ENCODE results near the gene RAD51B.
"Not testable (repeated sequence)": the region's sequence is repeated elsewhere in the genome, so short reads cannot be mapped to it uniquely, and the experiment has no call there.

The RAD51B gene

GRCh38 chr14:68284333-68284732 is 464.8 kb downstream of the RAD51B start:
- DNase-seq = no peak

- no peak for DNase-seq
Observed at GRCh38 chr14:68284834-68285233, 465.3 kb downstream of the RAD51B start.

DNA sequence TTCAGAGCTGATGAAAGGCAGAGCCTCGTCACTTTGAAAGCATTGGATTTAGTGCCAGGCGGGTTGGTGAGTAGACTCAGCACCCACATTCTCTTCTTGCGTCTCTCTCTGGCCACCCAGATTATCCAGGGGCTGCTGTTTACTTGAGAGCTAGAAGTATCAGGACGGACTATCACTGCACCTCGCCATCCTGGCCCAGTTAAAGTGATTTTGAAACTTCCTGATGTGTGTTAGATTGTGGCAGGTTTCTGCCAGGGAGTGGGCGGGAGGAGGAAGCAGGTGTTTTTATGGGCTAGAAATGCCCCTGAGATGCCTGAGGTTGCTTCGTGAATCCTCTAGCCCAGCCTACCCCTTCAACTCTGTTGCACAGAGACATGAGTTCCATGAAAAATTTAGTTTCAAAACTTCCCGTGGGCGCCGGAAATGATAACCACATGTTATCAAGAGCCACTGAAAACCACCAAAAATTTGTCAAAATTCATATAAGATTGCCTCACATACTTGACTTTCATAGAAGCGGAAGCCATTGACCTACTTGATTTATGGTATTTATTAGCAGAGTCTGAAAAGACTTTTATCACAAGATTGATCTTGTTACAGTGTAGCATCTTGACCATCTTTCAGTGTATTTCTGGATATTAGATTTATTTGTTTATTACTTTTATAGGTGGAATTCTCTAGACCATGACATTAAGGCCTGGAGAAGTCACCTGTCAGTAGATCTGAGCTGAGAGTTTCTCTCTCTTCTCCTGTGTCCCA is 466.0 kb downstream of the RAD51B start:
- no peak for DNase-seq

GRCh38 chr14:68286667-68287066 is 467.1 kb downstream of the RAD51B start:
- no peak for DNase-seq

DNA sequence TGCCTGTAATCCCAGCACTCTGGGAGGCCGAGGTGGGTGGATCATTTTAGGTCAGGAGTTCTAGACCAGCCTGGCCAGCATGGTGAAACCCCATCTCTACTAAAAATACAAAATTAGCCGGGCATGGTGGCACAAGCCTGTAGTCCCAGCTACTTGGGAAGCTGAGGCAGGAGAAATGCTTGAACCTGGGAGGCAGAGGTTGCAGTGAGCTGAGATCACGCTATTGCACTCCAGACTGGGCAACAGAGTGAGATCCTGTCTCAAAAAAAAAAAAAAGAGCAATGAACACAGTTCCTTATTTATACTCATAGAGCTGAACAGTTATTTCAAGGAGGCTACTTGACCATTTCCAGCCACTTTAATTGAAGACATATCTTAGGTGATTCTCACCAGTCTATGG is 469.9 kb downstream of the RAD51B start:
- DNase-seq = not testable (repeated sequence)

- peak; percentile 3 for DNase-seq
Observed at GRCh38 chr14:68291820-68292219, 472.2 kb downstream of the RAD51B start.

GRCh38 chr14:68292441-68293215 is 473.0 kb downstream of the RAD51B start:
- no peak for DNase-seq

DNA sequence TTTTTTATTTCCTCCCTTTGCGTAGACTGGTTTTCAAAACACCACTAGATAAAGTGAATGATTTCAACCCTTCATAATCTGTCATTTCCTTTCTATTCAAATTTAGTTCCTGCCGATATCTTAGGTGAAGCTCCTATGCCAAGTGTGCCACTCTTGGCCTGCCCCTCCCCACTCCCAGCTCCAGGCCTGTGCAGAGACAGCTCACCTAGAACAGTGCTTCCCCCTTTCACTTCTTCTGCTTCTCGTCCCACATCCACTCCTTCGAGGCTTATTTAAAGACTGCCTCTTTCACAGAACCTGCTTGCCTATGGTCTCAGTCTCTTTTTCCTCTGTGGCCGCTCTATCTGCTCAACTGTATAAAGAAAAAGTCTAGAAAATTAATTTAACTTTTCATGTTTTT is 473.8 kb downstream of the RAD51B start:
- no peak for DNase-seq

DNA sequence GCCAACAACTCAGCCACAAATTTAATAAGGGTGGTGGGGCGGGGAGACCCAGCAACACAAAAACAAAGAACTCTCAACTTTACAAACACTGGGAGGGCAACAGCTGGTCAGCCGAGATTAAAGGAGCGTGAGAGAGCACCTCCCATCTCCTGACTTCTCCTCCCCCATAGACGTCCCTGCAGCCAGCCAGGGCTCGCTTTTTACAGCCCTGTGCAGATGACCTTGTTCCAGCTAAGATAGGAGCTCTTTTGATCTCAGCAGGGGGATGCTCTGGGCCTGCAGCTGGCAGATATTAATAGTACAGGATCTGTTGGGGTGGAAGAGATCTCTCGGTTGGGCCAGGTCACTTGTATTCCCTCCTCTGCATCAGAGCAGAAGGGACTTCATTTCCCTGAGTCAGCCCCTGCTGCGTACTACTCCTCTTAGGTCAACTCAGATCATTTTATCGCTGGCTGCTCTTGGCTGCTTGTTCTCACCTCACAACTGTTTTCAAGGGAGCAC is 475.8 kb downstream of the RAD51B start:
- no peak for DNase-seq

DNA sequence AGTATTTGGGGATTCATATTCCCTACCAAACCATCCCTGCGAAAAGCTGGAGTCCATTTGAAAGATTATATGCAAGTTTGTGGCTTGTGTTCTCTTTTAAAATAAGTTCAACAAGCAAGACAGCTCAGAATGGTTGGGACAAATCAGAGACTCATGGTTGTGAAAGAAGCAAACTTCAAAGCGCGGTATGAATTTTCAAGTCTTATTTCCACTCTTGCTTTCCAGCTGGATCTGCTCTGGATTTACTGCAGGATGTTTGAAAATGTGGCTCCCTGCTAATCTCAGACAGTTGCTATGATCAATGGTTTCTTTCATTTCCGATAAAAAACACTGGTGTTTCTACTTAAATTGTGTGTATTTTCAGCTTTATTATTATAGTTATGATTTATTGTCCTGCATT is 477.5 kb downstream of the RAD51B start:
- no peak for DNase-seq

- peak; percentile 27 for DNase-seq
Observed at GRCh38 chr14:68297876-68298468, 478.4 kb downstream of the RAD51B start.

GRCh38 chr14:68300608-68301007 is 481.0 kb downstream of the RAD51B start:
- DNase-seq = no peak

GRCh38 chr14:68301219-68301618 is 481.6 kb downstream of the RAD51B start:
- no peak for DNase-seq

DNA sequence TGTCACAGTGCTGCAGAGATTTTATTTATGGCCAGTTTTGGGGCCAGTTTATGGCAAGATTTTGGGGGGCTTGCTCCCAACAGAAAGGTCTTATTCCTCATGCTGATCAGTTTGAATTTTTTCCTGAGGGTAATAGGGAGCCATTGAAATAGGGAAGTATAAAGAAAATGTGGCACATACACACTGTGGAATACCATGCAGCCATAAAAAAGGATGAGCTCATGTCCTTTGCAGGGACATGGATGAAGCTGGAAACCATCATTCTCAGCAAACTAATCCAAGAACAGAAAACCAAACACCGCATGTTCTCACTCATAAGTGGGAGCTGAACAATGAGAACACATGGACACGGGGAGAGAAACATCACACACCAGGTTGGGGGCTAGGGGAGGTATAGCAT is 483.4 kb downstream of the RAD51B start:
- not testable (repeated sequence) for DNase-seq

DNA sequence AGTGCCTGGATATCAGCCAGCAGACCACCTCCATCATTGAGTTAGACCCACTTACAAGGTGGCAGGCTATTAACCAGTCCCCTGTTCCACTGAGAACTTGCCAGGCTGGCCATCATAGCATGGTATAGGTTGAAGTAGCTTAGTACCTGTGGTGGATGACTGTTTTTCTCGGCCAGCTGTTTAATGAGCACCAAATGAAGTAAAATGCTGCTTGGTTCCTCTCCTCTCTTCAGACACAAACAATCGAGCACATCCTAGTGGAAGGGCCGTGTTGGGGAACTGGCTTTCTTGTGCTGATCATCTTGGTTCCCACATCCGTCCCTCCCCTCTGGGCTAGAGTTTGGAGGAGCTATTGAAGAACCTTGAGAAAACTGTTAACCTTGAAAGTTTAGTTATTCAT is 486.2 kb downstream of the RAD51B start:
- DNase-seq = no peak

GRCh38 chr14:68306265-68306933 is 486.8 kb downstream of the RAD51B start:
- peak; percentile 25 for DNase-seq

GRCh38 chr14:68306934-68307789 is 487.6 kb downstream of the RAD51B start:
- peak; percentile 74 for DNase-seq

- DNase-seq = no peak
Observed at GRCh38 chr14:68307790-68308168, 488.2 kb downstream of the RAD51B start.

- DNase-seq = no peak
Observed at GRCh38 chr14:68308726-68309520, 489.3 kb downstream of the RAD51B start.

- DNase-seq = no peak
Observed at GRCh38 chr14:68309616-68310015, 490.0 kb downstream of the RAD51B start.

DNA sequence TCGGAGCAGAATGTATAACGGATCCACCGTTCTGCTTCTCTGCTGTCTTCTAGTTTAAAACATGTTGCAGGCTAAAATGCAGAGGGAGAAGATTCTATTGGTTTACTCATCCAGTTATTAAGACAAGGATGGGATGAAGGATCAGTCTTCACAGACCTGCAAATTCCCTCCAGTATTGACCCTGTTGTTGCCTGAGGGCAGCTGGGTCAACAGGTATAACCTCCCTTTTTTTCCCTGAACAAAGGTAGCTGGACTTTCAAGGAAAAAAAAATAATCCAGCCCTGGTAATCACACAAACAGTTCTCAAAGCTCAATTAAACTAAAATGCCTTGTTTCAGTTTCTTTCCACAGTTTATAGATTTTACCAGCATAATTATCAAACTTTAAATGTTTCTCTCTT is 492.7 kb downstream of the RAD51B start:
- no peak for DNase-seq

Data from DMS53 (cell line).